Spinal cord (tissue), 10 donors: ENCODE results near the gene MTAP. TPM values are rescaled to one million over a fixed set of nuclear protein-coding genes. Genes with fewer than 3 reads are reported as not detected.
"Not testable (repeated sequence)": the region's sequence is repeated elsewhere in the genome, so short reads cannot be mapped to it uniquely, and the experiment has no call there.

ENCODE experiments used
- DNase-seq, 6 donors: peaks; one replicate each; pipeline versions ENCODE4 v3.0.0 to v3.0.0-alpha.2; 2013 to 2015; ENCODE audit warnings: low spot score in 6 of 6, low read depth in 4 of 6
- H3K27ac ChIP-seq: one replicate; pipeline ENCODE4 v1.5.1; 2013; ENCODE audit warnings: low read depth, low read length, control low read depth
- H3K27me3 ChIP-seq: one replicate; pipeline ENCODE4 v1.6.1; 2013; ENCODE audit warnings: low read length; ENCODE audit not compliant: control insufficient read depth, insufficient read depth
- H3K36me3 ChIP-seq: one replicate; pipeline ENCODE4 v1.6.1; 2013; ENCODE audit warnings: low read length; ENCODE audit not compliant: control insufficient read depth, insufficient read depth
- H3K4me1 ChIP-seq: one replicate; pipeline ENCODE4 v1.6.1; 2013; ENCODE audit warnings: low read length; ENCODE audit not compliant: control insufficient read depth, insufficient read depth
- H3K4me3 ChIP-seq: one replicate; pipeline ENCODE4 v1.5.1; 2013; ENCODE audit warnings: low read depth, low read length, control low read depth
- H3K9me3 ChIP-seq: one replicate; pipeline ENCODE4 v1.6.1; 2013; ENCODE audit warnings: low read length; ENCODE audit not compliant: control insufficient read depth, insufficient read depth
- WGBS: methylation state at CpG from one replicate; pipeline ENCODE4 v1.1.5; 2013; ENCODE audit warnings: missing lambda C conversion rate; ENCODE audit not compliant: insufficient coverage; 5-methylcytosine and 5-hydroxymethylcytosine counted together
- polyA plus RNA-seq, 2 donors: library from polyadenylated mRNA; unstranded; fragments of 120-200 nt; gene quantifications; one replicate each; pipeline ENCODE4 v1.2.1, GENCODE V29; 2013; ENCODE audit not compliant: insufficient read length in 2 of 2
- total RNA-seq, 2 donors: library from RNA; depleted of rRNA in 1 of 2; stranded (reverse); fragments of 120-200 nt in 1 of 2; fragments of >200 nt in 1 of 2; gene quantifications; one replicate each; pipeline versions ENCODE4 v1.2.3 to v1.2.4, GENCODE V29; 2013 to 2014
- donor health status: healthy.

The MTAP gene
- total and polyA plus RNA-seq, 4 donors, result 19.8 to 30.0 (median 22.8) TPM

GRCh38 chr9:21931428-21931827 is 129.0 kb downstream of the MTAP start:
- Histone ChIP-seq H3K4me3 (no peak overlapping the region), H3K27ac (no peak overlapping the region), H3K4me1 (no peaks in the 10 kb centered on the region), H3K9me3 (no peaks in the 10 kb centered on the region), H3K27me3 (no peaks in the 10 kb centered on the region), H3K36me3 (no peaks in the 10 kb centered on the region)
- 100% methylated on average over 1 of the region's 1 CpG for WGBS
- DNase-seq, result no peak

GRCh38 chr9:21933281-21933680 is 130.8 kb downstream of the MTAP start:
- H3K36me3 ChIP-seq, result no peaks in the 10 kb centered on the region
- H3K4me3 ChIP-seq, result no peak overlapping the region
- no peaks in the 10 kb centered on the region for H3K9me3 ChIP-seq
- no peaks in the 10 kb centered on the region for H3K4me1 ChIP-seq
- DNase-seq, result no peak
- no peaks in the 10 kb centered on the region for H3K27me3 ChIP-seq
- H3K27ac ChIP-seq, result no peak overlapping the region

GRCh38 chr9:21933865-21934264 is 131.4 kb downstream of the MTAP start:
- no peak overlapping the region for H3K4me3 ChIP-seq
- DNase-seq, result no peak
- H3K9me3 ChIP-seq, result no peaks in the 10 kb centered on the region
- no peaks in the 10 kb centered on the region for H3K4me1 ChIP-seq
- no peak overlapping the region for H3K27ac ChIP-seq
- H3K36me3 ChIP-seq, result no peaks in the 10 kb centered on the region
- no peaks in the 10 kb centered on the region for H3K27me3 ChIP-seq
- 100% methylated on average over 1 of the region's 2 CpGs for WGBS

- Histone ChIP-seq H3K4me3 (no peak overlapping the region), H3K27ac (no peak overlapping the region), H3K27me3 (no peaks in the 10 kb centered on the region), H3K9me3 (no peaks in the 10 kb centered on the region), H3K36me3 (no peaks in the 10 kb centered on the region), H3K4me1 (no peaks in the 10 kb centered on the region)
- DNase-seq, result no peak
- no CpG with 5 or more reads among the region's 1 CpG for WGBS
Observed at GRCh38 chr9:21935631-21936030, 133.2 kb downstream of the MTAP start.

GRCh38 chr9:21936161-21936560 is 133.7 kb downstream of the MTAP start:
- no peak for DNase-seq
- H3K27ac ChIP-seq, result no peak overlapping the region
- H3K36me3 ChIP-seq, result no peaks in the 10 kb centered on the region
- H3K4me1 ChIP-seq, result no peaks in the 10 kb centered on the region
- no peak overlapping the region for H3K4me3 ChIP-seq
- H3K9me3 ChIP-seq, result no peaks in the 10 kb centered on the region
- no peaks in the 10 kb centered on the region for H3K27me3 ChIP-seq
- WGBS, result no CpG with 5 or more reads among the region's 1 CpG

- no peaks in the 10 kb centered on the region for H3K36me3 ChIP-seq
- no peak overlapping the region for H3K27ac ChIP-seq
- DNase-seq, result no peak
- WGBS, result no CpG with 5 or more reads among the region's 4 CpGs
- H3K27me3 ChIP-seq, result no peaks in the 10 kb centered on the region
- H3K4me3 ChIP-seq, result no peak overlapping the region
- no peaks in the 10 kb centered on the region for H3K4me1 ChIP-seq
- H3K9me3 ChIP-seq, result no peaks in the 10 kb centered on the region
Observed at GRCh38 chr9:21941337-21941995, 139.0 kb downstream of the MTAP start.

- H3K4me1 ChIP-seq, result no peaks in the 10 kb centered on the region
- no peaks in the 10 kb centered on the region for H3K27me3 ChIP-seq
- DNase-seq, result no peak
- H3K27ac ChIP-seq, result no peak overlapping the region
- no peaks in the 10 kb centered on the region for H3K36me3 ChIP-seq
- WGBS, result no CpG with 5 or more reads among the region's 4 CpGs
- no peak overlapping the region for H3K4me3 ChIP-seq
- H3K9me3 ChIP-seq, result no peaks in the 10 kb centered on the region
Observed at GRCh38 chr9:21943464-21943863, 141.0 kb downstream of the MTAP start.

- Histone ChIP-seq H3K9me3 (no peaks in the 10 kb centered on the region), H3K27me3 (no peaks in the 10 kb centered on the region), H3K4me3 (no peak overlapping the region), H3K27ac (no peak overlapping the region), H3K36me3 (no peaks in the 10 kb centered on the region), H3K4me1 (no peaks in the 10 kb centered on the region)
- no peak for DNase-seq
- 100% methylated on average over 1 of the region's 2 CpGs for WGBS
Observed at GRCh38 chr9:21945606-21946005, 143.2 kb downstream of the MTAP start.

- no peak for DNase-seq
- Histone ChIP-seq H3K9me3 (no peaks in the 10 kb centered on the region), H3K27me3 (peaks cover 12% of the 10 kb centered on the region), H3K4me3 (no peak overlapping the region), H3K4me1 (no peaks in the 10 kb centered on the region), H3K36me3 (no peaks in the 10 kb centered on the region), H3K27ac (no peak overlapping the region)
- 77% methylated on average over 2 of the region's 2 CpGs for WGBS
Observed at GRCh38 chr9:21958833-21959232, 156.4 kb downstream of the MTAP start.

GRCh38 chr9:21959268-21959667 is 156.8 kb downstream of the MTAP start:
- not testable (repeated sequence) for H3K36me3 ChIP-seq, DNase-seq, H3K9me3 ChIP-seq, H3K4me1 ChIP-seq, H3K27ac ChIP-seq, H3K4me3 ChIP-seq
- H3K27me3 ChIP-seq, result peaks cover 13% of the 10 kb centered on the region
- 95% methylated on average over 17 of the region's 33 CpGs for WGBS
